SK-N-MC (cell line): ENCODE data around the gene CEP83.

ENCODE experiments used
- EZH2 ChIP-seq: fragments of 200-600 bp; sonication (generic); IDR thresholded peaks from one replicate; pipeline ENCODE4 v1.6.1; 2017; ENCODE audit warnings: antibody characterized with exemption
- FOXP2 ChIP-seq: optimal IDR thresholded peaks from 2 replicates; pipeline ENCODE3; 2011; ENCODE audit warnings: mild to moderate bottlenecking, moderate library complexity; ENCODE audit not compliant: insufficient read depth; ENCODE audit errors: extremely low read length, control extremely low read depth
- POLR2AphosphoS5 ChIP-seq: IDR thresholded peaks from 2 replicates; pipeline ENCODE4 v1.6.1; 2012; ENCODE audit warnings: mild to moderate bottlenecking, low read depth, low read length, borderline replicate concordance

- TF ChIP-seq EZH2 = no peak
- no peak for TF ChIP-seq FOXP2
- no peak for TF ChIP-seq POLR2AphosphoS5
These were observed 137.3 kb downstream of the CEP83 start for GRCh38 chr12:94322346-94322745.
